ENCODE measurements around the gene EMC8. TPM values are rescaled to one million over a fixed set of nuclear protein-coding genes. Genes with fewer than 3 reads are reported as not detected.

Gene EMC8
- total and polyA plus RNA-seq, 10 of the 15 experiments (the other 5 are each of a cell fraction or from before 2014, with no cell fraction given) = 7.8 to 62.0 (median 33.5) TPM

- TF ChIP-seq ATF2 (IDR thresholded peaks at IDR 0.05; ENCODE audit: low read length) (no peak), MYB (IDR thresholded peaks at IDR 0.05; ENCODE audit: borderline replicate concordance, low read depth, low read length) (no peak), RBBP5 (conservative IDR thresholded peaks at IDR 0.05) (no peak), TCF3 (IDR thresholded peaks at IDR 0.05; ENCODE audit: borderline replicate concordance, insufficient read depth, low read depth, low read length) (peak; percentile 92), CHD1 (IDR thresholded peaks at IDR 0.05; ENCODE audit: low read depth, low read length) (no peak), CEBPZ (IDR thresholded peaks at IDR 0.05; ENCODE audit: low read depth, low read length) (no peak), MXI1 (IDR thresholded peaks at IDR 0.05; ENCODE audit: low read depth, low read length) (no peak), E2F4 (IDR thresholded peaks at IDR 0.05; ENCODE audit: low read depth, low read length) (no peak), IKZF1 (conservative IDR thresholded peaks at IDR 0.05) (peak; percentile 70)
Observed at GRCh38 chr16:85746460-85747215, 52.7 kb downstream of the EMC8 start (continued).

Data from GM12878 (cell line).